ENCODE results near the gene GRM5.
"Not testable (repeated sequence)": the region's sequence is repeated elsewhere in the genome, so short reads cannot be mapped to it uniquely, and the experiment has no call there.

The GRM5 gene

GRCh38 chr11:88484873-88485621 lies 580.7 kb downstream of the GRM5 start:
- TF ChIP-seq JUND (IDR thresholded peaks at IDR 0.05; ENCODE audit: low read depth) = no peak
- peak in 1 of 2 experiments; percentile 59 for DNase-seq (ENCODE audit: low read depth in 1 of 2, low spot score in 1 of 2)
- in situ Hi-C loops (cut with HindIII; ENCODE audit: low pct_unique_long_range_greater_than_20kb, low sequenced_read_pairs) = no loop called here

GRCh38 chr11:88482871-88483301 lies 582.9 kb downstream of the GRM5 start:
- DNase-seq (ENCODE audit: low read depth in 1 of 2, low spot score in 1 of 2) = no peak
- in situ Hi-C loops (cut with HindIII; ENCODE audit: low pct_unique_long_range_greater_than_20kb, low sequenced_read_pairs) = no loop called here
- TF ChIP-seq JUND (IDR thresholded peaks at IDR 0.05; ENCODE audit: low read depth) = no peak

- in situ Hi-C loops (cut with HindIII; ENCODE audit: low pct_unique_long_range_greater_than_20kb, low sequenced_read_pairs) = no loop called here
- no peak for DNase-seq (ENCODE audit: low read depth in 1 of 2, low spot score in 1 of 2)
- no peak for TF ChIP-seq JUND (IDR thresholded peaks at IDR 0.05; ENCODE audit: low read depth)
Observed at GRCh38 chr11:88480223-88480622, 585.6 kb downstream of the GRM5 start.

DNA sequence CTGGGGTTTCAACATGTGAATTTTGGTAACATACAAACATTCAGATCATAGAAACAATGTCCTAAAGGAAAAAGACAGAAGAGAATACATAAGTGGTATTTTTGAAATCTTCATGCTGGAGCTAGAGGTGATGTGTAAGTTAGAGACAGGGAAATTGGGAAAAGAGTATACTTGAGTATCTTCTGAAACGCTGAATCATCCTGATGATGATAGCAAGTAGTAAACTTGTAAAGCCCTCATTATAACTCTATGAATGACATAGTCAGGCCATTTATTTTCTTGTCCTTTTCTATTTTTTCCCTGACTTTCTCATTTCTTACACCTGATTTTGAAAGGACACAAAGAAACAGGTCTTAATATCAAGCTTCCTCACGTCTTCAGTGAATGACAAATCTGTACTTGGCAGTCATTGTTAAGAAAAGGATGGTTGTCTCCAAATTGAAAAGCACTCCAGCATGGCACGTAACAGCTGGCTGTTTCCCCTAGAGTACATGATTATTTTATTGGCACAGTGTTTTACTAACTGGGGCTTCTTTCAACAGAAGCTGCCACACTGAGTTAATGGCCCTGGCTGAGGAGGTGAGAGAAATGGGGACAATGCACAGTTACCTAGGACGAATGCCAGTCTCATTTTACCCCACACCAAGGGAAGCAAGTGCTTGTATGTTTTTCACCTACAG lies 587.5 kb downstream of the GRM5 start:
- TF ChIP-seq JUND (IDR thresholded peaks at IDR 0.05; ENCODE audit: low read depth) = no peak
- no peak for DNase-seq (ENCODE audit: low read depth in 1 of 2, low spot score in 1 of 2)
- in situ Hi-C loops (cut with HindIII; ENCODE audit: low pct_unique_long_range_greater_than_20kb, low sequenced_read_pairs) = no loop called here

DNA sequence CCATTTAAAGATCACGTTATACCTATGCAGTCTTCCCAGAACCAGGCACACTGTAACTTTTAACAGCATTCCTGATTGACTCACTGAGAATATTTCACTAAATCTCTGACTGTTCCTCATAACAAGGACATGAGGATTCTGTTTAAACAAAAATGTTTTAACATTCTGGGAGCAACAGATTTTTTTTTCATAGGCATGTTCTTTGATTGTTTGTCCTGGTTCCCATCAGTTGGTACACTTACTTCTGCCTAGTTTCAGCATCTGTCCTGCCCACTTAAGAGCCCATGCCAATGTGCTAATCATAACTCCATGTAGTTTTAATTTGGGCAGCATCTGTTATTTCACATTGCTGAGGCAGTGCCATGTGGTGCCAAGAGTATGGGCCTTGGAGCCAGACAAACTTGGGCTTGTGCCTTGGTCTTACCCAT lies 589.8 kb downstream of the GRM5 start:
- TF ChIP-seq JUND (IDR thresholded peaks at IDR 0.05; ENCODE audit: low read depth) = no peak
- in situ Hi-C loops (cut with HindIII; ENCODE audit: low pct_unique_long_range_greater_than_20kb, low sequenced_read_pairs) = no loop called here
- DNase-seq (ENCODE audit: low read depth in 1 of 2, low spot score in 1 of 2) = no peak

DNA sequence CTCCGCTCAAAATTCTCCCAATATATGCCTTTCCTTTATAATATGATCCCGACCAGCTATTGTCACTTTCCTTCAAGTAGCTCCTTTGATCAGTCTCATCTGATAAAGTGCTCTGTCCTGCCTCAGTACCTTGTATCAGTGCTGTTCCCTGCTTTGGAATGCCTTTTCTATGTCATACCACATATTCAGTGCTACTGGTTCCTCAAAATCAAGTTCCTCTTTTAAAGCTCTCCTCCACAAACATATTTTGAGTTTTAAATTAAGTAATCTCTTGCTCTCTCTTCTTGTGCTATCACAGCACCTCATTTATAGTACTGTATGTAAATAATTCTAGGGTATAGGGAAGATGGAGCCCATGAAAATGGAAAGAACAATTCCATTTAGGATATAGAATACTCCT lies 591.1 kb downstream of the GRM5 start:
- DNase-seq (ENCODE audit: low read depth in 1 of 2, low spot score in 1 of 2) = no peak
- in situ Hi-C loops (cut with HindIII; ENCODE audit: low pct_unique_long_range_greater_than_20kb, low sequenced_read_pairs) = no loop called here
- TF ChIP-seq JUND (IDR thresholded peaks at IDR 0.05; ENCODE audit: low read depth) = no peak

DNA sequence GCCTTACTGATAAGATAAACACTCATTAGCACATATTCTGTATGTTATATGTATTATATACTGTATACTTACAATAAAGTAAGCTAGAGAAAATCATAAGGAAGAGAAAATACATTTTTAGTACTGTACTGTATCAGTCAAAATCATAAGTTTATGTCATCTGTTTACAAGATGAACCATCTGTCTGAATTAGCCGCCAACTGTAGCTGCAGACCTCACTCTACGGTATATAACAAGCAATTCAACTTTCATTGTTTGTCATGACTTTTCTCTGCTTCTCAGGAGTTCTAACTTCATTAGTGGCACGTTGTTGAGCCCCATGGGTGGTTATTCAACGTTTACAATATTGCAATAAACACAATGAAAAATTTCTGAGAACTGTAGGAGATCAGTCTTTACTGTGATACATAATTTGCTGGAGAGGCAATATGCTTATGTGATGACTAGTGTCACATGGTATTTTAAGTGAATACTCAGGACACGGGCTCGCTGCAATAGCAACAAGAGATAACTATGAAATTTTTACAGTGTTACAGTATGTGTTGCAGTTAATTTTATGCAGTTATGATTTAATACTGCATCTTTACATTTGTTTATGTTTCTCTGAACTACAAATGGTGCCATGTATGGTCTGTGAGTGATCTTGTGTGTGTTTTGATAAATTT lies 596.1 kb downstream of the GRM5 start:
- DNase-seq (ENCODE audit: low read depth in 1 of 2, low spot score in 1 of 2) = no peak
- in situ Hi-C loops (cut with HindIII; ENCODE audit: low pct_unique_long_range_greater_than_20kb, low sequenced_read_pairs) = no loop called here

DNA sequence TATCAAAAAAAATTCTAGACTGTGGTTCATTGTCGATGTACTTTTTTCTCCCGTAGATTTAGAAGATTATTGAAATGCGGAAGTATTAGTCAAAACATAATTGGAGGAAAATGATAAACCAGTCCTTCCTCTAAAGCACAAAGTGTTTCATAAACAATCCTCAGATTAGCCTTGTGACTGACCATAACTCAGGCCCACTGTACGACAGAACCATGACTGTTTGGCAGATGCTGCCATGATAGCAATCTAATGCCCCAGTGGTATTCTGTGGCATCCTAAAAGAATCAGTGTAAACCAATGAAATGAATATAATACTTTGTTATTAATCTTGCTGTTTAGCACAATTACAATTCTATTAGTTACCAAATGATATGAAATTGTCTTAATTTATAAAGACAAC lies 601.3 kb downstream of the GRM5 start:
- no peak for TF ChIP-seq JUND (IDR thresholded peaks at IDR 0.05; ENCODE audit: low read depth)
- DNase-seq (ENCODE audit: low read depth in 1 of 2, low spot score in 1 of 2) = no peak
- in situ Hi-C loops (cut with HindIII; ENCODE audit: low pct_unique_long_range_greater_than_20kb, low sequenced_read_pairs) = no loop called here

More for the DNA sequence above, 596.1 kb downstream of the GRM5 start:
- TF ChIP-seq JUND (IDR thresholded peaks at IDR 0.05; ENCODE audit: low read depth) = no peak

GRCh38 chr11:88463301-88463700 lies 602.5 kb downstream of the GRM5 start:
- in situ Hi-C loops (cut with HindIII; ENCODE audit: low pct_unique_long_range_greater_than_20kb, low sequenced_read_pairs); DNase-seq (ENCODE audit: low read depth in 1 of 2, low spot score in 1 of 2): not testable (repeated sequence)

DNA sequence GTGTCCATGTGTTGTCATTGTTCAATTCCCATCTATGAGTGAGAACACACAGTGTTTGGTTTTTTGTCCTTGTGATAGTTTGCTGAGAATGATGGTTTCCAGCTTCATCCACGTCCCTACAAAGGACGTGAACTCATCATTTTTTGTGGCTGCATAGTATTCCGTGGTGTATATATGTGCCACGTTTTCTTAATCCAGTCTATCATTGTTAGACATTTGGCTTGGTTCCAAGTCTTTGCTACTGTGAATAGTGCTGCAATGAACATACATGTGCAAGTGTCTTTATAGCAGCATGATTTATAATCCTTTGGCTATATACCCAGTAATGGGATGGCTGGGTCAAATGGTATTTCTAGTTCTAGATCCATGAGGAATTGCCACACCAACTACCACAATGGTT lies 607.7 kb downstream of the GRM5 start:
- in situ Hi-C loops (cut with HindIII; ENCODE audit: low pct_unique_long_range_greater_than_20kb, low sequenced_read_pairs); DNase-seq (ENCODE audit: low read depth in 1 of 2, low spot score in 1 of 2): not testable (repeated sequence)

DNA sequence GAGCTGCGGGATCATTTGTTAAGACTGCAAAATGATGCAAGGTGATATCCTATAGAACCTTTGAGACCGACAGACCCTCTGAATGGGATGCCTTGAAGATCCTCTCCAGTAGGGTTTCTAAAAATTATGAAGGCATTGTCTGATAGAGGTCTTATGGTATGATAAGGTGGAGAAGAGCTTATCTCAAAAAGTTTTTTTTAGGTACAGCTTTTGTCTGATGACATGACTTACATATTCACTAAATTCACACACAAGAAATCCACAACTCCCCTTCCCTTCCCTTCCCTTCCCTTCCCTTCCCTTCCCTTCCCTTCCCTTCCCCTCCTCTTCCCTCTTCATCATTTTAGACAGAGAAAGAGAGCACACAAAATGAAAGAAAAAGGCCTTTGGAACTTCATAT lies 609.8 kb downstream of the GRM5 start:
- no peak for TF ChIP-seq JUND (IDR thresholded peaks at IDR 0.05; ENCODE audit: low read depth)
- no peak for DNase-seq (ENCODE audit: low read depth in 1 of 2, low spot score in 1 of 2)
- in situ Hi-C loops (cut with HindIII; ENCODE audit: low pct_unique_long_range_greater_than_20kb, low sequenced_read_pairs) = no loop called here

DNA sequence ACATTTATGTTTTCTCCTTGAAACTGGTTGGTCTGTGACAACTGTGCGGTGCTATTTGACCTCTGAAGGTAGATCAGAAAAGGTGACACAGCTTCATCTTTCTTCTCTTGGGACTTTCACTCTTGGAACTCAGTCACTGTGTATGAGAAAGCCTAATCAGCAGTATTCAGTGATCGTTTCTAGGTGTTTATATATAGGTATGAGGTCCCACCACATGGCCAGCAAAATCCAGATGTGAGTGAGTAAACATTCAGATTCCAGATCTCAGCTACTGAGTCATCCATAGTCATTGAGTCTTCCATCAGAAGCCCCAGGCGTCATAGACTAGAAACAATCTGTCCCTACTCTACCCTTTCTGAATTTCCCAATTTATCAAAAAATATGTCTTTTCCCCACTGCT lies 610.9 kb downstream of the GRM5 start:
- no peak for TF ChIP-seq JUND (IDR thresholded peaks at IDR 0.05; ENCODE audit: low read depth)
- in situ Hi-C loops (cut with HindIII; ENCODE audit: low pct_unique_long_range_greater_than_20kb, low sequenced_read_pairs) = no loop called here
- no peak for DNase-seq (ENCODE audit: low read depth in 1 of 2, low spot score in 1 of 2)
